CD4-positive, alpha-beta memory T cell (primary cell): ENCODE measurements around the gene PBX3. TPM values are rescaled to one million over a fixed set of nuclear protein-coding genes. Genes with fewer than 3 reads are reported as not detected.

Source experiments
- CTCF ChIA-PET: fragments of 350-600 bp; sonication (Branson Sonifier 250); formaldehyde crosslinking; loops from one replicate; lab custom pipeline; 2021; ENCODE audit warnings: inconsistent platforms; ENCODE audit not compliant: partially characterized antibody; lab: Charles Lee
- POLR2A ChIA-PET: fragments of 350-600 bp; sonication (Branson Sonifier 250); formaldehyde crosslinking; loops from one replicate; lab custom pipeline; 2021; ENCODE audit not compliant: partially characterized antibody; lab: Charles Lee
- DNase-seq, 5 donors: peaks; one replicate each; pipeline versions ENCODE4 v3.0.0 to v3.0.0-alpha.2; 2020 to 2022; ENCODE audit warnings: mixed read lengths in 1 of 5
- H3K27ac ChIP-seq: one replicate; pipeline ENCODE4 v1.7.0; 2013; ENCODE audit warnings: low read depth, low read length
- H3K27me3 ChIP-seq: 2 replicates; pipeline ENCODE4 v1.7.0; 2013; ENCODE audit warnings: mild to moderate bottlenecking, low read length, moderate library complexity; ENCODE audit not compliant: insufficient read depth
- H3K36me3 ChIP-seq: 2 replicates; pipeline ENCODE4 v1.7.0; 2013; ENCODE audit warnings: mild to moderate bottlenecking, low read length, moderate library complexity; ENCODE audit not compliant: insufficient read depth
- H3K4me1 ChIP-seq: 2 replicates; pipeline ENCODE4 v1.7.0; 2013; ENCODE audit warnings: mild to moderate bottlenecking, low read length, moderate library complexity; ENCODE audit not compliant: insufficient read depth
- H3K4me3 ChIP-seq, 2 donors: one replicate each; pipeline ENCODE4 v1.7.0; 2013; ENCODE audit warnings: low read length in 2 of 2, mild to moderate bottlenecking in 1 of 2
- H3K9me3 ChIP-seq, 2 donors: one replicate each; pipeline ENCODE4 v1.7.0; 2013; ENCODE audit warnings: low read length in 2 of 2, control low read depth in 1 of 2; ENCODE audit not compliant: control insufficient read depth in 1 of 2
- H3K27ac Mint-ChIP-seq, 7 donors: one replicate each; pipeline ENCODE4 v1.8.0; 2020 to 2021; ENCODE audit warnings: mixed read lengths in 7 of 7, mild to moderate bottlenecking in 6 of 7, inconsistent platforms in 3 of 7, moderate library complexity in 3 of 7
- H3K27me3 Mint-ChIP-seq, 2 donors: one replicate each; pipeline ENCODE4 v1.8.0; 2020 to 2021; ENCODE audit warnings: mixed read lengths in 2 of 2
- H3K36me3 Mint-ChIP-seq, 2 donors: one replicate each; pipeline ENCODE4 v1.8.0; 2020 to 2021; ENCODE audit warnings: mixed read lengths in 2 of 2, inconsistent platforms in 1 of 2, mild to moderate bottlenecking in 1 of 2
- H3K4me1 Mint-ChIP-seq, 4 donors: one replicate each; pipeline ENCODE4 v1.8.0; 2020 to 2021; ENCODE audit warnings: mixed read lengths in 4 of 4, mild to moderate bottlenecking in 1 of 4
- H3K4me3 Mint-ChIP-seq, 8 donors: one replicate each; pipeline ENCODE4 v1.8.0; 2020 to 2021; ENCODE audit warnings: mixed read lengths in 8 of 8, mild to moderate bottlenecking in 7 of 8, moderate library complexity in 6 of 8, inconsistent platforms in 3 of 8
- H3K9me3 Mint-ChIP-seq, 8 donors: one replicate each; pipeline ENCODE4 v1.8.0; 2020 to 2021; ENCODE audit warnings: mixed read lengths in 8 of 8, mild to moderate bottlenecking in 5 of 8, inconsistent platforms in 3 of 8, moderate library complexity in 1 of 8
- intact Hi-C: fragments of 100-400 bp; cut with micrococcal nuclease; formaldehyde crosslinking; loops from one replicate; pipeline ENCODE4 v1.15.1; 2023
- polyA plus RNA-seq, 2 donors: library from polyadenylated mRNA; unstranded; fragments of 300-500 nt; fragmentation: Illumina TruSeq; gene quantifications; one replicate each; pipeline ENCODE4 v1.2.3, GENCODE V29; 2021
- total RNA-seq, 2 experiments: library from RNA; stranded (reverse); gene quantifications; one replicate each; pipeline ENCODE4 v1.2.3, GENCODE V29; 2021

PBX3 gene
- total and polyA plus RNA-seq, 4 experiments from 2014 or later = 2.2 to 17.0 (median 10.4) TPM

DNA sequence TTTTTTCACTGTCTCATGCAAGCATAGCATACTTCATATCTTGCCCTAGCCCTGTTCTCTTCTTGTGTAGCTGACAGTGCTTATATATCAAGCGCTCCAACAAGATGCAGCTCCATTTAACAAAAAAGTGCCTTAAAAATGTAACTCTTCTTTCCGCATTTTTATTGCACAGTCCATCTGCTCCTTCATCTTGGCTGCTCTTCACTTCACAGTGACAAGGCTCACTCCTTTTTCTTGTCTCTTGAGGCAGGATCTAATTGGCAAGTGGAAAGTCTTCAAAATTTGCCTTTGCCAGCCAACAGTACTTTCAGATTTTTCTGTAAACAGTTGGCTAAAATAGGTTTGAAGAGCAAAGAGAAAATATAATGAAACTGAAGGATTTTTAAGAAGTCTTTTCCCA is 161.8 kb downstream of the PBX3 start:
- H3K27ac ChIP-seq = no peak overlapping the region
- no peaks in the 10 kb centered on the region for H3K27me3 ChIP-seq
- no peak overlapping the region for H3K4me3 ChIP-seq
- ChIA-PET CTCF (no interaction called here), POLR2A (no interaction called here)
- intact Hi-C loops = no loop called here
- H3K27ac Mint-ChIP-seq = no peak overlapping the region
- no peak overlapping the region for H3K4me3 Mint-ChIP-seq
- H3K4me1 Mint-ChIP-seq = peaks cover 0 to 3% (median under 1%) of the 10 kb centered on the region in 4 donors
- H3K36me3 ChIP-seq = no peaks in the 10 kb centered on the region
- H3K27me3 Mint-ChIP-seq = no peaks in the 10 kb centered on the region
- no peaks in the 10 kb centered on the region for H3K4me1 ChIP-seq
- DNase-seq = no peak
- no peaks in the 10 kb centered on the region for H3K9me3 ChIP-seq
- H3K9me3 Mint-ChIP-seq = no peaks in the 10 kb centered on the region
- H3K36me3 Mint-ChIP-seq = no peaks in the 10 kb centered on the region

DNA sequence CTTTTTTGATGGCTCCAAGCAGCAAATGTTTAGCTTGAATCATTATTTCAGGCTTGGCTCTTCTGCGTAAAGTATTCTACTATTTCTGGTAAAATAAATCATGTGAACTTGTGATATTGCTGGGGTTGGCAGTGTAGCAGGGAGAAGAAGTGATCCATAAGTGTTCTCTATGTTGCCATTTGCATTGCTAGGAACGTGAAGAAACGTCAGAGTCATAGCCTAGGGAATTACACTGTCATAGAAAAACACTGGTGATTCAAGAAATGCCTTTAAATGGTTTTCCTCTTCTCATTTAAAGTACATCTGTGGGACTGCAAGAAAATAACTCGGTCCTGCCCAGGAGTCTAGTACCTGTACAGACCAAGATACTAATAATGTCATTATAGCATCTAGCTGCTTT is 162.3 kb downstream of the PBX3 start:
- no peak overlapping the region for H3K4me3 ChIP-seq
- H3K9me3 ChIP-seq = no peaks in the 10 kb centered on the region
- no peaks in the 10 kb centered on the region for H3K36me3 ChIP-seq
- H3K27me3 ChIP-seq = no peaks in the 10 kb centered on the region
- Mint-ChIP-seq H3K27me3 (no peaks in the 10 kb centered on the region), H3K4me1 (peaks cover 0 to 3% (median under 1%) of the 10 kb centered on the region in 4 donors), H3K9me3 (no peaks in the 10 kb centered on the region), H3K4me3 (no peak overlapping the region), H3K27ac (no peak overlapping the region), H3K36me3 (no peaks in the 10 kb centered on the region)
- H3K27ac ChIP-seq = no peak overlapping the region
- intact Hi-C loops = no loop called here
- POLR2A ChIA-PET = no interaction called here
- H3K4me1 ChIP-seq = no peaks in the 10 kb centered on the region
- no peak for DNase-seq
- CTCF ChIA-PET = no interaction called here

DNA sequence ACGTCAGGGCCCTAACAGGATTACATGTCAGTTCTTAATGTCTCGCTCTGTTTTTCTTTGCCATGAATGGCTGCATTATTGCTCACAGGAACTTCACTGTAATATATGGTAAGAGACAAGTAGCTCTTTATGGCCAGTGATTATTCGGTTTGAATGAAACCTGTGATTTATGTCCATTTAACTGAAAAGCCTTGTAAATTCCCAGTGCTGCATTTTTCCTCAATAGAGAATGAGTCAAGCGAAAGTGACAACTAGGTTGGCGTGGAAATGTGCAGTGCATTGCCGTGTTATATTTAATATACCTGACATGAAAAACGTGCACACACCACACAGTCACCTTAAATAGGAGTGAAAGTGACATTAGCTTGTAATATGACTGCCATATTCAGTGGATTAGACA is 163.1 kb downstream of the PBX3 start:
- no peaks in the 10 kb centered on the region for H3K4me1 ChIP-seq
- DNase-seq = no peak
- no peak overlapping the region for H3K4me3 ChIP-seq
- intact Hi-C loops = no loop called here
- no peak overlapping the region for H3K27ac ChIP-seq
- H3K9me3 ChIP-seq = no peaks in the 10 kb centered on the region
- ChIA-PET POLR2A (no interaction called here), CTCF (no interaction called here)
- H3K9me3 Mint-ChIP-seq = no peaks in the 10 kb centered on the region
- H3K27ac Mint-ChIP-seq = no peak overlapping the region
- no peaks in the 10 kb centered on the region for H3K36me3 Mint-ChIP-seq
- no peaks in the 10 kb centered on the region for H3K36me3 ChIP-seq
- H3K27me3 Mint-ChIP-seq = no peaks in the 10 kb centered on the region
- H3K27me3 ChIP-seq = no peaks in the 10 kb centered on the region
- peaks cover 0 to 3% (median under 1%) of the 10 kb centered on the region in 4 donors for H3K4me1 Mint-ChIP-seq
- no peak overlapping the region for H3K4me3 Mint-ChIP-seq

DNA sequence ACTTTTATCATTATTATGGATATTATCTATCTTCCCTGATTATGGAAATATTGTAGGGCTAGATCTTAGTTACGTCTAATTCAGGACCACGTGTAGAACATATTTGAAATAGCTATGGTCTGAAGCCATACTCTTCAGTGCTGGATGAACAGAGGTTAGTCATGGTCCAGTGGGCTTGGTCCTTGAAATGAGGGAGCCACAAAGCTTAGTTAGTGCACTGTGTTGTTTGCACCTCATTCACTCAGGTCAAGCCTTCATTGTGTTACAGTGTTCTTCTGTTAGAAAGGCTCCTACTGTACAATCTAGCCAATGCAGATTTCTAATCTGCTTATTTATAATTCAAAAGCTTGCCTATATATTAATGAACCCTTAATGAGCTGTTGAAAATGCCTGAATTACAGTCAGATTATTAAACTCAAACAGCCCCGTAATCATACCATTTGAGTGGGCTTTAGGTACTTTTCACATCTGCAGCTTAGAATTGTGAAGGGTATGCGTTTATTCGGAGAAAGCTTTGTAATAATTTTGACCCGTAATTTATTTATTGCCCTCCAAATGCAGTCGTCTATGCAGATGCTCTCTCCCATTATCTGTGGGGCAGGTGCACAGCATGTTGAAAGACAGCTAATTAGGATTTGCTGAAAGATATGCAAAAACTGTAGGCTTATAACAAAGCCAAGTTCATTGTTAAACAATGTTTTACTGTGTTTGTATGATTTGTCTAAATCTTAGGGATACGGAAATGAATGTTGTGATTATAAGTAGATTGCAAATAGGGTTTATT is 164.9 kb downstream of the PBX3 start:
- no peak overlapping the region for H3K4me3 ChIP-seq
- intact Hi-C loops = no loop called here
- no peaks in the 10 kb centered on the region for H3K36me3 ChIP-seq
- Mint-ChIP-seq H3K36me3 (peaks cover 0 to 1% of the 10 kb centered on the region in 2 donors), H3K27ac (no peak overlapping the region), H3K27me3 (no peaks in the 10 kb centered on the region), H3K9me3 (no peaks in the 10 kb centered on the region), H3K4me1 (peaks cover 0 to 1% (median 0%) of the 10 kb centered on the region in 4 donors), H3K4me3 (no peak overlapping the region)
- no peaks in the 10 kb centered on the region for H3K4me1 ChIP-seq
- DNase-seq = no peak
- ChIA-PET POLR2A (interaction anchor here (1.0 kb wide), 1 partner anchor 11 kb away, joined by 3 read pairs; no protein-coding TSS in a partner anchor), CTCF (no interaction called here)
- no peaks in the 10 kb centered on the region for H3K27me3 ChIP-seq
- no peaks in the 10 kb centered on the region for H3K9me3 ChIP-seq
- no peak overlapping the region for H3K27ac ChIP-seq

DNA sequence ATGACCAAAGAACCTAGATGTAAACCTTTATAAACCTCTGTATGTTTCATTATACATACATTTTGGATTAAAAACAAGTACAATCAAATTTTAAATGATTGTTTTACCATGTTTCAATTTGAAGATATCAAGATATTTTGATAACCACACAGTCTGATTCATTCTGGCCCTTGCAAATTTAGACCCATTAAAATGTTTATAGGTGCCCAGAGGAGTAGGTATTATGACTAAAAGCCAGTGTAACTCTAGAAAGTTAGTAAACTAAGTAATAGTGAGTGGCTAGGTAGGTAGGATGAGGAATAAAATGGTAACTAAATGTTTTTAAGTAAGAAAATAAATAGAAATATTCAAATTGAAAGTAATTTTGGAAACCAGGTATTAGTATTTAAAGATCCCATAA is 165.5 kb downstream of the PBX3 start:
- Mint-ChIP-seq H3K4me1 (peaks cover 0 to 1% (median 0%) of the 10 kb centered on the region in 4 donors), H3K9me3 (no peaks in the 10 kb centered on the region), H3K4me3 (no peak overlapping the region), H3K27me3 (no peaks in the 10 kb centered on the region), H3K27ac (no peak overlapping the region), H3K36me3 (peaks cover 0 to 6% of the 10 kb centered on the region in 2 donors)
- ChIA-PET POLR2A (interaction anchor here (1.0 kb wide), 1 partner anchor 12 kb away, joined by 3 read pairs; no protein-coding TSS in a partner anchor), CTCF (no interaction called here)
- no peaks in the 10 kb centered on the region for H3K36me3 ChIP-seq
- H3K9me3 ChIP-seq = no peaks in the 10 kb centered on the region
- no peaks in the 10 kb centered on the region for H3K27me3 ChIP-seq
- H3K27ac ChIP-seq = no peak overlapping the region
- DNase-seq = no peak
- intact Hi-C loops = no loop called here
- no peak overlapping the region for H3K4me3 ChIP-seq
- H3K4me1 ChIP-seq = no peaks in the 10 kb centered on the region

DNA sequence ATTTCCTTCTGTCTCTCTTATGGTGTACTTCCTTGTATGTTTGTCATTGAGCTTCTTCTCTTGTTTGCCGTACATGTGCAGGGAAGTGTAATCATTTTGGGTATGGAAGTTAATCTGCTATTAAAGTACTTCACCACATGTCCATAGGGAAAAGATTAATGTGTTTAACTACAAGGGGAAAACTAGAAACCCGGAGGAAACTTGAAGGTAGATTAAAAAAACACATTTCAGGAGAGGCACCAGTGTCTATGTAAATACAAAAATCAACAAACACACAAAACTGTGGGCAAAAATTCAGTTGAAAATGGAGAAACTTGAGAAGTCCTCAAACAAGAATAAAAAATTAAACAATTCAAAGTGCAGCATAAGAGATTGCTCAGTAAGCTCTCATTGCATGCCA is 166.4 kb downstream of the PBX3 start:
- H3K36me3 ChIP-seq = no peaks in the 10 kb centered on the region
- ChIA-PET CTCF (no interaction called here), POLR2A (no interaction called here)
- no peak overlapping the region for H3K4me3 Mint-ChIP-seq
- no peak overlapping the region for H3K4me3 ChIP-seq
- no peaks in the 10 kb centered on the region for H3K27me3 Mint-ChIP-seq
- no peaks in the 10 kb centered on the region for H3K4me1 Mint-ChIP-seq
- no peak for DNase-seq
- peaks cover 0 to 6% of the 10 kb centered on the region in 2 donors for H3K36me3 Mint-ChIP-seq
- H3K9me3 Mint-ChIP-seq = no peaks in the 10 kb centered on the region
- no peaks in the 10 kb centered on the region for H3K27me3 ChIP-seq
- H3K27ac Mint-ChIP-seq = no peak overlapping the region
- no peaks in the 10 kb centered on the region for H3K4me1 ChIP-seq
- H3K27ac ChIP-seq = no peak overlapping the region
- intact Hi-C loops = no loop called here
- H3K9me3 ChIP-seq = no peaks in the 10 kb centered on the region

DNA sequence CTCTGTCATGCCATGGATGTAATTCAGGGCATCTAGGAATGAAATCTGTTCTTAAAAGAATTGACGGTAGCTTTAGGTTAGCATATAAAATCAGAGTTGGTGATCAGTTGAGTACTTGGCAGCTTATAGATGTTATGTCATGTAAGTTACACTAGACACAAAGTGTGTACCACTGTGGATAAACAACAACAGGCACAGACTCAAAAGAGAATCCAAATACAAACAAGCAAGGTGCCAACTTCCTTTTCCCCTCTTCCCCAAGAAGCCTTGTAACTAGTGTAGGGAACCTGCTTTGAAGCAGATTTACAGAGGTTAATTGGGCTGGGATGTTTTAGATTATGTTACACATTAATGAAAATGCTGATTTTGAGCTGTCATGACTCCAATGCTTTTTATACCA is 167.2 kb downstream of the PBX3 start:
- H3K9me3 ChIP-seq = no peaks in the 10 kb centered on the region
- Mint-ChIP-seq H3K4me1 (no peaks in the 10 kb centered on the region), H3K27ac (no peak overlapping the region), H3K9me3 (no peaks in the 10 kb centered on the region), H3K27me3 (no peaks in the 10 kb centered on the region), H3K36me3 (peaks cover 0 to 6% of the 10 kb centered on the region in 2 donors), H3K4me3 (no peak overlapping the region)
- intact Hi-C loops = no loop called here
- no peaks in the 10 kb centered on the region for H3K36me3 ChIP-seq
- no peak for DNase-seq
- no peak overlapping the region for H3K27ac ChIP-seq
- CTCF ChIA-PET = no interaction called here
- no peaks in the 10 kb centered on the region for H3K4me1 ChIP-seq
- no peaks in the 10 kb centered on the region for H3K27me3 ChIP-seq
- POLR2A ChIA-PET = no interaction called here
- no peak overlapping the region for H3K4me3 ChIP-seq
